HG02973 (cell line): ENCODE measurements around the gene PLPP3.

Source experiments
- ATAC-seq: cut with Tn5 transposase; IDR thresholded peaks from one replicate; pipeline ENCODE4 v1.9.1; 2021; ENCODE audit warnings: moderate library complexity; ENCODE audit not compliant: unreplicated experiment

The PLPP3 gene

DNA sequence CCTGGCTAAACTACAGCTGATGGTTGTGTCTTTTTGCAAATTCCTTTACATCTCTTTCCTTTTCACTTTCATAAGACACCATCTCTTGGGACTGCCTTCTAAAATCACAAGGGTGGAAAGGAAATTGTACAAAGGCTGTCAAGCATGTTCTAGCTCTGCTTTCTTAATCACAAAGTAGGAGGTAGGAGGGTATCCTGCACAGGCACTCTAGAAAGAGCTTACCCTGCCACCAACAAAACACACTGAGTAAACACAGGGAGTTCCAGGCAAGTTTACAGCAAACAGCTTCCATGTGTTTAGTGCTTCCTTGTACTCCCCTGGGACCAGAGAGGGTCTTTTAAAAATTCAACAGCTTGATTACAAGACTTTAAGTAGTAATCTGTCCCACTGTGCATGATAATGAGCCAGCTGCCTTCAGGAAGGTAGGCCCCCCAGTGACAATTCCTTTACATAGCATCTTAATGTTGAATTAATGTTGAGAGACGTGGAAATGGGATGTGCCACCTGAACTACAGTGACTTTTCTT lies 2.4 kb downstream of the PLPP3 start:
- ATAC-seq: no peak

DNA sequence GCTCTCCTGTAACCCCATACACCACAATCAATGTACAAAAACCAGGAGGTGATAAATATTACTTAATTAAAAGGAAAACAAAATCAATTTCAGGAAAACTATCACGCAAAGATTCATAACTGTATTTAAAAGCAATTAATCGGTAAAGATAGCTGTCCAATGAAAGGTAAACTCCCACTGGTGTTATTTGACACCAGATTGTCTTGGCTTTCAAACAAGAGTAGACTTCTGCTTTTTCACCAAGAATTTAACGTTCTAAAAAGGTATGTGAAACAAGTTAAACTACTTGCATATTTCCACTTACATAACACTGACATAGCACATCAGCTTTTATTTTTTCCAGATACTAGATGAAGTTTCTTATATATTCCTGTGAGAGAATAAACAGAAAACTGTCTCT lies 3.5 kb downstream of the PLPP3 start:
- no peak for ATAC-seq

DNA sequence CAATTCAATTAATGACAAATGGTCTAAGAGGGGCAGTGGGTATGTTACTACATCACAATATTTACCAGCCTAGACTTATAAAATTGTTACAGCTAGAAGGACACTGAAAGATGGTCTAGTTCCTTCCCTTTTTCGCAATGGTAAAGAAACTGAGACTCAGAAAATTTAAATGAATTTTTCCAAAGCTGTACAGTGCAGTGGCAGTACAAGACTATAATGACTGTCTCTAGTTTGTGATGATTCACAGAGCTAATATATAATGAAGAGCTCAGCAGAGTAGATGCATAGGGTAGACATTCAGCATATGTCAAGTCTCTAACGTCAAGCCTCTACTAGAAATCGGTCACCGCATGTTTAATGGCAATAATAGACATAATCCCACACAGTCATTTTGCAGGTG lies 4.6 kb downstream of the PLPP3 start:
- ATAC-seq: no peak

DNA sequence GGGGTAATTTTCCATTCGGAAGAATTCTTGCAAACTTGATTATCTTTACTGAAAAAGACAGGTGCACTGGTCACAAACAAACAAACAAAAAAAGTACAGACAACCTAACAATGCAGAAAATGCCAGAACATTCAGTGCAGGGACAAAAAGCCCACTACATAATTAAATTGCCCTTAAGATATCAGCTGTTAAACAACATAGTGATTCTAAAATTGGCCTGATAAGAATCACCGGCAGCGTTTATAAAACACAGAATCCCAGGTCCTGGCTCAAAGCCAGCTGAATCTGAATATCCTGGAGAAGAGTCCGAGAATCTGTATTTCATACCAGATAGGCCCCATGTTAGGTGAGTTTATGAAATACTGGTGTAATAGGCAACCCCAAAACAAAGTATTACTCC lies 6.1 kb downstream of the PLPP3 start:
- no peak for ATAC-seq

DNA sequence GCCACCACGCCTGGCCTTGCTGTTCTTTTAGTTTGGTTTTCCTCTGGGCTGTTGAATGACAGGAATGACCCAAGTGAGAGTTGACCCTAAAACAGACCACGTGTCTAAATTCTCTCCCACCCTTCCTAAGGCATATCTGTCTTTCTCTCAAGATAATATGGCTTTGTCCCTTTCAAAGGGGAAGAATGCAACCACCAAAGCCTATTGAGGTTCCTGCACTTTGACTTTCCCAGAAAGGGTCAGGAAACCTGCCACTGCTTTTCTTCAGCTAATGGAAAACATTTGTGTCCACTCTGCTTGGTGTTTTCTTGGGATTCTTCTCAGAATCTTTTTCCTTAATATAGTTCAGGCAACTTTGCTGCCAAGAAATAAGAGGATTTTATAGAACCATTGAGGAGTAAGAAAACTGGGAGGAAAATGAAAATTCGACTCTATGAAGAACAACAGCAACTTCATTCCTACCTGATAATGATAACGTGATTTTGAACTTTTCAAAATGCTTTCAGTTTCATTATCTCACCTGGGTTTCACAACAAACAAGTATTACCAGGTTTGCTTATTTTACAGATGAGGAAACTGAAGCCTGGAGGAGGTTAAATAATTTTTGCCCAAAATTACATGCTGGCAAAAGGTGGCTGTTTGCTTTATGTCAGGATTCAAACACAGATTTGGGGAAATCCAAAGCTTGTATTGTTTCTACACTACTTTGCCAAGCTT lies 6.9 kb downstream of the PLPP3 start:
- no peak for ATAC-seq

DNA sequence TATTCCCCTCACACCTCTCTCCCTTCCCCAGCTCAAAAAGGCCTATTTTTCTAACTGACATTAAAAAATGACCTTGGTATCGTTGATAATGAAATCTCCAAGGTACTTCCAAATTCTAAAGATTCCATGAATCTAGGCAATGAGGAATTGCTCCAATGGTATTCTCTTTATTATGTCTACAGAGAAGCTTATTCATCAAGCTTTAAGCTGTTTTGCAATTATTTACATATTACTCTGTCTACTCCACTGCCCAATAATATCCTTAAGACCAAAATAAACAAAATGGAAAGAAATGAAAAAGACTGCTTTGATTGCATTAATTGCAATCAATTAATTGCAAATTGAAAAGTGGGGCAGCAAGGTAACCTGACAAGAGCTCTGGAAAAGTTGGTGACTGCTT lies 7.9 kb downstream of the PLPP3 start:
- no peak for ATAC-seq

DNA sequence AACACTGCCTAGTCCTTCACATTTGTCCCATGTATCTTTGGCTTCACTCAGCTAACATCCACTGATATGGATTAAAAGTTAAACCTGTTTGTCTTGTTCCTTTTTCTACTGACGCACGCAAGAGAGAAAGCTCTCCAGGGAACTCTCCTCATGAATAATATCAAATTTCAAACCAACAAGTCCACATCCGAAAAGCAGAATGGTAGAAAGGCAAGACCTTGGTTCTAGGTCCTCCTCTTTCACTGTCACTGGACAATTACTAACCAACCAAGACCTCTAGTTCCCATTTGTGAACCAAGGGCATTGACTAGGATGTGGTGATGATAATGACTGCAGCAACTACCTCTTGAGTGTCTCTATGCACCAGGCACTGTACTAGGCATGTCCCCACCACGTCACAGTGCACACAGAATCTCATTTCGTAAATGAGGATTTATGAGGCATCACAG lies 8.4 kb downstream of the PLPP3 start:
- ATAC-seq: no peak

DNA sequence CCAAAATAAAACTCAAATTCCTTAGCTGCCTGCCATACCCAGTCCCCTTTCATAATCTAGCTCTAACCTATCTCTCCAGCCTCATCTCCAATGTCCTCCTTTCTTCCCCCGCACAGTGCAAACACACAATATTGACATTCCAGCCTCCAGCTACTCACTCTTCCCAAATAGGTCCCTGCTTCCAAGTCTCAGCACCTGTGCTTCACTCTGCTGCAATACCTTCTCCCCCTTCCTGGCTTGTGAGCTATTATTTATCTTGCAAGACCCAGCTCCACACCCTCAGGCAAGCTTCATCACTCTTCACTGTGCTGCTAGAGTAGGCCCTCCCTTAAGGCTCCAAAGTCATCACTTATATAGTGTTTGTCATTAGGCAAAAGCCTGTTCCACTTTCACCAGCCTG lies 9.7 kb downstream of the PLPP3 start:
- no peak for ATAC-seq

DNA sequence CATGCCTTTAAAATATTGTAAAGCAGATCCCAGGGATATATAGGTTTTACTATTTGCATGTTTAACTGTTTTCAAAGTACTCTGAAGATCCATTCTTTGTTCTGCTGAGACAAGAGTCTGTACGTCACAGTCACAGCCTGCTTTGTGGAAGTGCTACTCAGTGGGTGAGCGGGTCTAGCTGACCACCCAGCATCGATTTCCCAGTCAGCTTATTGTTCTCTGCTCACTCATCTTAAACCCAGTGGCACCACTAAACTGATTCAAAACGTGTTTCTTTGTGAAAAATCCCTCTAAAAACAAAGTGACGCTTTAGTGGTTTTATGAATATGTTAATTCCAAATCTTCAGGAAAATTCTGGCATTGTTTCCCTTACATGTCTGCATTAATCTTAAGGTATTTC lies 12.4 kb downstream of the PLPP3 start:
- ATAC-seq: no peak

DNA sequence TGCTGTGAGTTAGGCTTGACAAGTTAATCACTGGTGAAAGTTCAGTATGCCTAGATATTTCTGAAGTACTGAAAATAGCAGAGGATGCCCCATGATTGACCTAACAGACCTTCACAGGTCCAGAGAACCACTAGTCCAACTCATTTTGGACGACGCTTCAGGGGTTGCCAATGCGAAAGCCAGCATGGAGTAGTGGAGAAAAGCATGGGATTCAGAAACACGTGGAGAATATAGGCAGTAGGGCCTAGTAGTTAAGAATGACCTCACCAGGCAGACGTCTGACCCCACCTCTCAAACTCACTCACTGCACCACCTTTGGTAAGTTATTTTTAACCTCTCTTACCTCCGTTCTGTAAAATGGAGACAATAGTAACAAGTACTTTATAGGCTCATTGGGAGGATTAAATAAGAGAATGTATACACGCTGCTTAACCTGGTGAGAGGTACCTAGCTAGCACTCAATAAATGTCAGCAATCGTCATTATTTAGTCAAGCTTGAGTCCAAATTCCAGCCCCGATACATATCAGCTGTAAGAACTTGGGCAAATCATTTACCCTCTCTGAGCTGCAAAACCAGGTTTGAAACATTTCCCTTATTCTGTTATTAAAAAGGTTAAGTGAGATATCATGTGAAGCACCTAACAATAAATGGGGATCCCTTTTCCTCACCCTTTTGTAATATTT lies 13.2 kb downstream of the PLPP3 start:
- ATAC-seq: no peak

DNA sequence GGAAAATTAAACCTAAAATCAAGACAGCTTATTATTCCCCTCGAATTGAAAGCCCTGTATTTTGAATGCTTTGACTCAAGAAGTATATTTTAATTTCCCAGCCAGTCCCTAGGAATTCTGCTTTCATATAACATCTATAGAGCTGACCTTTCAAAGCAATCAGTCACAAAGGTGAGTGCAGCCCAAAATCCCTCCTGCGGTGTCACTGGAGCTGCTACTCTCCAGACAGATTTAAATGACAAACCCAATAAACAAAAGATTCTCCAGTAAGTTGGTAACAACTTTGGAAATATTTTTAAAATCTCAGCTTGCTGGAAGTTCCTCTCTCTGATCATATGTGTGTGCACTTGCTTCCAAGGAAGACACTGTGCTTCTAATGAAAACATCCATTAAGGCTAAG lies 14.7 kb downstream of the PLPP3 start:
- ATAC-seq: no peak

DNA sequence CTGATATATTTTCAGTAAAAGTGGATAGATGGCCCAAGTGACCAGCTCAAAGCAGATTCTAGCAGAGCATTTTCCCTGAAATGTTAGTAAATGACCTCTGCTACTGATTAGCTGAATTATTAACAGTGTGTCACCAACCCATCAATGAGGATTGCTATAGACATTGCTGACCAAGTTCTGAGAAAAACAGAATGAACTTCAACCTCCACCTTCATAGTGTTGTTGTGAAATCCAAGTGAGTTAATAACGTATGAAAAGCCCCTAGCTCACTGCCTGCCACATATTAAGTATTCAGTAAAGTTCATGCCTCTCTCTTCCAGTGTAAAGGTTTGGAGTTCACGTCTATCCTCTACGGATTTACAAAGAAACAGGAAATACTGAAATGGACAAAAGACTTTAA lies 15.8 kb downstream of the PLPP3 start:
- no peak for ATAC-seq

DNA sequence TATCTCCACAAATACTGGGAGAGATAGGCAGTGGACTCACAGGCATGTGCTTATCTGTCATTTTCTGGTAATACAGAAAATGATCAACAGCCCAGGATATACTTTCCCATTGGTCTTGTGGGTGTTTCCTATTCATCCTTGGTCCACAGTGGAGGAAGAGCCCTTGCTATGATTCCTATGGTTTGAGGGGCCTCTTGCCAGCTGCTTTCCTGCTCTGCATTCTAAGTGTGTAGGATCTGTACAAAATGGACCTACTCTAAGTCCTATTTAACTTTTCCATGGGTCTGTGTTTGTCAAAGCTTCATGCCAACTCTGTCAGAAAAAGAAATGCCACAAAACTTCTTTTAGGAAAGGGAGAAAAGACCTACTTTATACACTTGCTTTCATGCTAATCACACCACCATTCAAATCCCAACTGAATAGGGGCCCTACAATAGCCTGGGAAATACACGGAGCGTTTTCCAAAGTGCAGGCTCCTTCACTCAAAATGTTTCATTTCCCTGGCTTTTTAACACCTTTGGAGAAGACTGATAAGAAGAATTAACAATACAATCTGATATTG lies 16.4 kb downstream of the PLPP3 start:
- ATAC-seq: no peak

DNA sequence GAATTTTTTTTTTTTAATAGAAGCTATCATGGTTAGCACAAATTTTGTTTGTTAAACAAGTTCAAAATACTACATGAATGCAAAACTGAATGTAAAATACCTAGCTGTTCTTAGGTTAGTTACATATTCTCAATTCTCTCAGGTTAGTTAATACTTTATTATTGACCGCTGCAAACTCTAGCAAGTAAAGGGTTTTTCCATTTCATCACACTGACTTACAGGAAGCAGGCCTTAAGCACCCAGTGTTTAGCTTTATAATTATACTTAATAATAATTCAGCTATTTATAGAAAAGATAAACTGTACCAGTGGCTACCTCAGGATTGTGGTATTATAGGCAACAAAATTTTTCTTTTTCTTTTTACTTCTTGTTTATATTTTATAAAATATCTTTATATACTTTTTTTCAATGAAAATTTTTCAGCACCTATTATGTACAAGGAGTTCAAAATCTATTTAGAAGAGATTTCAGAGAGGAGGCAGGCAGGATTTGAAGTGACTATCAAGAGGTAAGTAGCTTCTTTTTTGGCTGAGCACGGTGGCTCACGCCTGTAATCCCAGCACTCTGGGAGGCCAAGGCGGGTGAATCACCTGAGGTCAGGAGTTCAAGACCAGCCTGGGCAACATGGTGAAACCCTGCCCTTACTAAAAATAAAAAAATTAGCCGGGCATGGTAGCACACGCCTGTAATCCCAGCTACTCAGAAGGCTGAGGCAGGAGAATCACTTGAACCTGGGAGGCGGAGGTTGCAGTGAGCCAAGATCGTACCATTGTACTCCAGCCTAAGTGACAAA lies 17.9 kb downstream of the PLPP3 start:
- no peak for ATAC-seq

DNA sequence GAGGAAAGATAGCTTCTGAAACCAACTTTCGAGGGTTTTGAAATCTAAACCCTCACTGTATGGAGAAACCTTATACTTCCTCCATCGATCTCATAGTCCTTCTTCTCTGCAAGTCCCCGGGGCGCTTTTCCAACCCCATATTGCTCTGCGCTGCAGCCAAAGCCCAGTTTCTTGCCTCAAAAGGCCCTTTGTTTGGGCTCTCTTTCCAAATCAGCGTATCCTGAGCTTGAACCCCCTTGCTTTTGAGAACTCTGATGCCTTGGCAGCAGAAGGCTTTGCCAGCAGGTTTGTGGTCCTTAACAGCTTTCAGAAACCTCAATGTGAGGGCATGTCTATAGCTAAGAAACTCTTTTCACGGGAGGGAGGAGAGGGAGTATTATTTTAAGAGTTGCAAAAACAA lies 21.6 kb downstream of the PLPP3 start:
- ATAC-seq: no peak

DNA sequence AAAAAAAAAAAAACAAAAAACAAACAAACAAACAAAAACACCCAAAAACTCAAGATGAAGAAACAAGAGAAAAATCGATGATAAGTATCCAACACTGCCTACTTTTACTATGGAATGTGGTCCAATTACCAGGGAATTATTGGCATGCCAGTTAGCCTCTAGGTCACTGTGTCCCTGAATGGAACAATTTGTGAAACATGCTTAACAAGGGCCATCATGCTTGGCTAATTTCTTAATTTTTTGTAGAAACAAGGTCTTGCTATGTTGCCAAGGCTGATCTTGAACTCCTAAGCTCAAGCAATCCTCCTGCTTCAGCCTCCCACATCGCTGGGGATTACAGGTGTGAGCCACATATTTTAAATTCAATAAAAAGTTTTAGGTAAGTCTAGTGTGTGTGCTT lies 23.9 kb downstream of the PLPP3 start:
- no peak for ATAC-seq

DNA sequence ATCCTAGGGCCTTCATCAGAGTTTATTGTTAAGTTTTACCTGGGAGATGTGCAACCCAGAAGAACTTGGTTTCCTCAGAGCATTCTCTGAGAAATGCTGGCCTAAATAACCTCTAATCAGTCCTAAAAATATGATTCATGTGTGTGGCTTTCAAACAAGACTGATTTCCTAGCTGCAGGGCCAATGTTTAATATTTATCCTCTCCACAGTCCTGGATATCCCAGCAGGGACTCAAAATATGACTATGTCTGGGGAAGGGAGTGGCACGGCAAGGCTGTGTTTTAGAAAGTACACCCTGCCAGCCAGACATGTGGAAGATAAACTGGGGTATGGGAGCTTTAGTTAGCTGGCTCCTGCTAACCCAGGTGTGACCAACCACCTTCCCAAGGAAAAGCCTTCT lies 26.3 kb downstream of the PLPP3 start:
- ATAC-seq: no peak

DNA sequence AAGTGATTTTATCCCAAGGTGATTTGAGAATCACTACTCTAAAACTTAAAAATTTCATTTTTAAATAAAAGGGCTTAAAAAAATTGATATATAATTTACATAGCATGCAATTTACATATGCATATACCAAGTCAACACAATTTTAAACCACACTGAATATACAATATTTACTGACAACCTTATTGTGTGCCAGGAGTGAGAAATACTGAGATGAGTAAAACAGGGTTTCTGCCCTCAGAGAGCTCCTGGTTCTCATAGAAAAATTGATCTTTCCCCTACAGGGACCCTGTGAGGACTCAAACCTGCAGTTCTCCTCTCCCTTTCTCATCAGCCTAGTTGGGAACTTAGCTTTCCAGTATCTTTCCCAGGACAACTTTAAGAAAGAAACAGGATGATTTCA lies 27.0 kb downstream of the PLPP3 start:
- ATAC-seq: no peak

DNA sequence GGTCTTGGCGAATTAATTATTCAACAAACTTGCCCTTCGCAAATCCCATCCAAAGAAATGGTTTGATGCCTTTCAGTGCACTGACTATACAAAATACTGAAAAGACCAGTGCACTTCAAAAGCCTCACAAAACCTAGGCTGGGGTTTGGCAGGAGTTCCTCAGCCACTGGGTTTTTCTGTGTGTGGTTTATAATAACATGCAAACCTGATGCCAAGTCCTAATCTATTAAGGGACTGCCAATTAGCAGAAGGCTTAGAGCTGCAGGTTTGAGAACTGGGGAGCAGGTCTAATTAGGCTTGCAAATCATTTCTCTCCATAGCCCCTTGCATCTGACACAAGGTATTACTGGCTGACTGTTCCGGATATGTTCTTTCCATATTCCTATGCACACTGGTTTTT lies 27.7 kb downstream of the PLPP3 start:
- no peak for ATAC-seq

DNA sequence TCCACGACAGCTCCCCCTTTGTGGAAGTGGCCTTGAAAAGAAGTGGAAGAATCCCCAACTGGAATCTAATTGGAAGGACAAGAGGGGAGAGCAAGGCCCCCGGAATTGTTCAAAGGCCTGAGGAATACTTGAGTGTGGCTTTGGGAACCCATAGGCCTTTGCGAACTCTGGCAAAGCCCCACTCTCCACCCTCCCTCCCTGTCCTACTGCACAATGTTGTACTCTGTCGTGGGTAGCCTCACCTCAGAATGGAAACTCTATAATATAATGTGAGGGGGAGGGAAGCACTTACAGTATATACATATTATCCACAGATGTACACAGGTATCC lies 28.5 kb downstream of the PLPP3 start:
- no peak for ATAC-seq

DNA sequence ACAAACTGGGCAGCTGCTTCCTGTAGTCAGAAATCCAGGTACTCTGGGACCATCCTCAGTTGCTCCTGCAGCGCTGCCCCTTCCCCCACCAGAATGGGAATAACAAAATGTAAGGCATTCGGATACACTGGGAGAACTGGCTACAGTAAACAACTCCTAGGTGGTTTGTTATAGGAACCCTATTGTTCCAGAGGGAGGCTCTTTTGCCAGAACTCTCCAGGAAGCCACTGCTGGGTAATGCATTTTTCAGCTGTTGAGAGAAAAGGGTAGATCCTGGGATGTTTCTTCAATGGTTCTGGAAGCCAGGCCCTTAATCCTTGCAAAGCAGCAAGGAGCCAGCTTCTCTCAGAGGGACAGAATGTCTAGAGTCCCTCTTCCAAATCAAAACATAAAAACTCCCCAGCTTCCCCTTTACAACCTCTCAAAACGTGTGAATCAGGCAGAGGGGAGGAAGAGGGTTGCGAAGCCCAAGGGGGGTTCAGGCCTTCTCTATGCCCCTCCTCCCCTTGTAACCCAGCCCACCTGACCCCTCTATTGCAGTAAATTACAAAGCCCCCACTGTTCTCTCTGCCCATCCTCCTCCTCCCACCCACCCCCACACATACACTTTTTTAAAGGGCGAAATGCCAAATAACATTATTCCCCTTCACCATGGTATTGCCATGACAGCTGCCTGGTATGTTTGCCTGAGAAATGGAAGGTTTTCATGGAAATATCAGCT lies 29.1 kb downstream of the PLPP3 start:
- ATAC-seq: no peak
